Adipose tissue (tissue), 3 donors: ENCODE data around the gene PPIE. TPM values are rescaled to one million over a fixed set of nuclear protein-coding genes. Genes with fewer than 3 reads are reported as not detected.
"Not testable (repeated sequence)": the region's sequence is repeated elsewhere in the genome, so short reads cannot be mapped to it uniquely, and the experiment has no call there.

Source experiments
- H3K27ac ChIP-seq: one replicate; pipeline ENCODE4 v1.5.1; 2013; ENCODE audit warnings: low read depth, low read length
- WGBS, 3 donors: extraction: QIAGEN DNeasy Blood & Tissue Kit; methylation state at CpG; one replicate each; pipeline ENCODE4 v1.1.7; 2013; 5-methylcytosine and 5-hydroxymethylcytosine counted together
- polyA plus RNA-seq, 3 donors: library from polyadenylated mRNA; stranded (reverse); fragments of 200-250 nt; gene quantifications; one replicate each; pipeline ENCODE4 v1.2.3, GENCODE V29; 2013
- donor health status: healthy with polysubstance abuse.
- donor health status: Bipolar disorder and iron deficiency.
- donor health status: healthy.

Gene PPIE
- polyA plus RNA-seq, 3 donors: 38.3 to 46.0 (median 41.8) TPM

GRCh38 chr1:39787964-39788363 lies 49.3 kb downstream of the PPIE start:
- H3K27ac ChIP-seq: not testable (repeated sequence)
- WGBS, 3 donors: 3 to 11% (median 9%) methylated on average over 41 to 55 of the region's 55 CpGs

- H3K27ac ChIP-seq: no peak overlapping the region
- WGBS, 3 donors: 0 to 6% (median 1%) methylated on average over 16 to 51 of the region's 51 CpGs
Measured at GRCh38 chr1:39788426-39788757, 49.7 kb downstream of the PPIE start.

GRCh38 chr1:39788758-39789570 lies 50.3 kb downstream of the PPIE start, which contains the start of gene BMP8B:
TSS of gene BMP8B (minus strand) at chr1:39788865. CDS start at chr1:39788485, 380 bp downstream.
- H3K27ac ChIP-seq: no peak within 1 kb of the TSS
- 1 to 2% (median 1%) methylated on average over 51 to 91 of the region's 91 CpGs for WGBS, 3 donors

GRCh38 chr1:39789571-39790110 lies 51.0 kb downstream of the PPIE start:
- no peak overlapping the region for H3K27ac ChIP-seq
- 47 to 56% (median 50%) methylated on average over 15 of the region's 15 CpGs for WGBS, 3 donors

GRCh38 chr1:39791838-39792237 lies 53.2 kb downstream of the PPIE start:
- H3K27ac ChIP-seq: no peak overlapping the region
- 94 to 97% (median 94%) methylated on average over 2 of the region's 2 CpGs for WGBS, 3 donors

- H3K27ac ChIP-seq: no peak overlapping the region
- 12 to 45% (median 31%) methylated on average over 1 of the region's 1 CpG for WGBS, 3 donors
Measured at GRCh38 chr1:39795651-39796050, 57.0 kb downstream of the PPIE start.

- not testable (repeated sequence) for H3K27ac ChIP-seq
- 36 to 47% (median 39%) methylated on average over 20 to 23 of the region's 26 CpGs for WGBS, 3 donors
Measured at GRCh38 chr1:39798859-39799769, 60.4 kb downstream of the PPIE start.

- no peak overlapping the region for H3K27ac ChIP-seq
- 2 to 4% (median 2%) methylated on average over 8 of the region's 8 CpGs for WGBS, 3 donors
Measured at GRCh38 chr1:39799770-39800470, 61.2 kb downstream of the PPIE start.

- WGBS, 3 donors: 54 to 75% (median 71%) methylated on average over 3 of the region's 3 CpGs
- H3K27ac ChIP-seq: no peak overlapping the region
Measured at GRCh38 chr1:39800471-39800835, 61.8 kb downstream of the PPIE start.

GRCh38 chr1:39802496-39803260 lies 64.0 kb downstream of the PPIE start:
- 74 to 81% (median 76%) methylated on average over 14 of the region's 14 CpGs for WGBS, 3 donors
- H3K27ac ChIP-seq: no peak overlapping the region

GRCh38 chr1:39805385-39805784 lies 66.7 kb downstream of the PPIE start:
- 86 to 100% (median 91%) methylated on average over 2 of the region's 2 CpGs for WGBS, 3 donors
- no peak overlapping the region for H3K27ac ChIP-seq

GRCh38 chr1:39808784-39809517 lies 70.3 kb downstream of the PPIE start:
- no peak overlapping the region for H3K27ac ChIP-seq
- 66 to 80% (median 73%) methylated on average over 6 of the region's 8 CpGs for WGBS, 3 donors

GRCh38 chr1:39812913-39813312 lies 74.2 kb downstream of the PPIE start:
- WGBS, 3 donors: 77 to 79% (median 78%) methylated on average over 3 of the region's 3 CpGs
- no peak overlapping the region for H3K27ac ChIP-seq

Other genes starting within 250 kb of the PPIE start
- under 1 TPM in 2 of 3 donors, not detected in 1; 0.36 to 0.39 TPM for gene BMP8A, start 247.2 kb upstream of the PPIE start, polyA plus RNA-seq
- gene PABPC4, start 162.1 kb upstream of the PPIE start, polyA plus RNA-seq: 100 to 1,000 TPM; 155 to 340 (median 155) TPM
- 10 to 100 TPM; 11.3 to 38.1 (median 16.6) TPM for gene HEYL, start 99.2 kb upstream of the PPIE start, polyA plus RNA-seq
- gene NT5C1A, start 66.8 kb upstream of the PPIE start, polyA plus RNA-seq: under 1 TPM in 2 of 3 donors, not detected in 1; 0.06 to 0.40 TPM
- 1 to 10 TPM in 1 of 3 donors, under 1 TPM in 1, not detected in 1; 0.04 to 1.8 TPM for gene HPCAL4, start 47.4 kb upstream of the PPIE start, polyA plus RNA-seq
- under 1 TPM in 2 of 3 donors, not detected in 1; 0.19 to 0.58 TPM for gene OXCT2, start 32.5 kb downstream of the PPIE start, polyA plus RNA-seq
- gene BMP8B, start 50.0 kb downstream of the PPIE start, polyA plus RNA-seq: 1 to 10 TPM in 2 of 3 donors, under 1 TPM in 1; 0.67 to 3.1 (median 1.1) TPM
- gene TRIT1, start 144.6 kb downstream of the PPIE start, polyA plus RNA-seq: 10 to 100 TPM in 1 of 3 donors, 1 to 10 TPM in 2; 8.8 to 13.9 (median 9.4) TPM
- 10 to 100 TPM in 1 of 3 donors, under 1 TPM in 1, not detected in 1; 0.33 to 14.7 TPM for gene MYCL, start 163.0 kb downstream of the PPIE start, polyA plus RNA-seq
- gene MFSD2A, start 216.3 kb downstream of the PPIE start, polyA plus RNA-seq: 10 to 100 TPM in 1 of 3 donors, 1 to 10 TPM in 1, under 1 TPM in 1; 0.35 to 21.0 (median 1.5) TPM